OCI-LY3 (cell line): ENCODE data around the gene TSPAN31.

Experiments
- CTCF ChIP-seq: fragments of 200-600, 300-600 bp; sonication (generic); IDR thresholded peaks from 2 replicates; pipeline ENCODE4 v1.5.1; 2014; ENCODE audit warnings: antibody characterized with exemption, low read length, low read depth
- EZH2phosphoT487 ChIP-seq: fragments of 200-600 bp; shearing (Covaris generic); IDR thresholded peaks from 2 replicates; pipeline ENCODE4 v1.6.1; 2018; ENCODE audit warnings: antibody characterized with exemption, mixed run types, low read depth

- TF ChIP-seq CTCF (no peak), EZH2phosphoT487 (no peak)
Observed at GRCh38 chr12:57758552-57759359, 13.9 kb downstream of the TSPAN31 start.
